Measurements from ENCODE around the gene NFS1.
"Not testable (repeated sequence)": the region's sequence is repeated elsewhere in the genome, so short reads cannot be mapped to it uniquely, and the experiment has no call there.

Gene NFS1

GRCh38 chr20:35729283-35729807 lies 30.2 kb upstream of the NFS1 start:
- no peak for DNase-seq (ENCODE audit: low read depth)

- DNase-seq (ENCODE audit: low read depth): no peak
Observed at GRCh38 chr20:35726842-35727711, 27.9 kb upstream of the NFS1 start.

- DNase-seq (ENCODE audit: low read depth): no peak
Observed at GRCh38 chr20:35724321-35725230, 25.4 kb upstream of the NFS1 start.

DNA sequence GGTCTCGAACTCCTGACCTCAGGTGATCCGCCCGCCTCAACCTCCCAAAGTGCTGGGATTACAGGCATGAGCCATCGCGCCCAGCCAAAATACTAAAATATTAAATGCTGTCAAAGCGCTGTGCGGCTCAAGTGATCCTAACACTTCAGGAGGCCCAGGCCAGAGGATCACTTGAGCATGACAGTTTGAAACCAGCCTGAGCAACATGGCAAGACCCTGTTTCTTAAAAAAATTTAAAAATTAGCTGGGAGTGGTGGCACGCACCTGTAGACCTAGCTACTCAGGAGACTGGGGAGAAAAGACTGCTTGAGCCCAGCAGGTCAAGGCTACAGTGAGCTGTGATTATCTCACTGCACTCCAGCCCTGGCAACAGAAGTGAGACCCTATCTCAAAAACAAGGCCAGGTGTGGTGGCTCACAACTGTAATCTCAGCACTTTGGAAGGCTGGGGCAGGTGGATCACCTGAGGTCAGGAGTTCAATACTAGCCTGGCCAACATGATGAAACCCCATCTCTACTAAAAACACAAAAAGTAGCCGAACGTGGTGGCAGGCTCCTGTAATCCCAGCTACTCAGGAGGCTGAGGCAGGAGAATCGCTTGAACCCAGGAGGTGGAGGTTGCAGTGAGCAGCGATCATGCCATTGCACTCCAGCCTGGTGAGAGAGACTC lies 24.6 kb upstream of the NFS1 start:
- DNase-seq (ENCODE audit: low read depth): not testable (repeated sequence)

- DNase-seq (ENCODE audit: low read depth): not testable (repeated sequence)
Observed at GRCh38 chr20:35723275-35723639, 24.1 kb upstream of the NFS1 start.

- DNase-seq (ENCODE audit: low read depth): no peak
Observed at GRCh38 chr20:35721621-35722020, 22.5 kb upstream of the NFS1 start.

- no peak for DNase-seq (ENCODE audit: low read depth)
Observed at GRCh38 chr20:35721219-35721618, 22.1 kb upstream of the NFS1 start.

GRCh38 chr20:35720165-35721123 lies 21.3 kb upstream of the NFS1 start:
- DNase-seq (ENCODE audit: low read depth): no peak

GRCh38 chr20:35719717-35720116 lies 20.6 kb upstream of the NFS1 start:
- DNase-seq (ENCODE audit: low read depth): no peak

GRCh38 chr20:35718972-35719635 lies 20.0 kb upstream of the NFS1 start:
- no peak for DNase-seq (ENCODE audit: low read depth)

DNA sequence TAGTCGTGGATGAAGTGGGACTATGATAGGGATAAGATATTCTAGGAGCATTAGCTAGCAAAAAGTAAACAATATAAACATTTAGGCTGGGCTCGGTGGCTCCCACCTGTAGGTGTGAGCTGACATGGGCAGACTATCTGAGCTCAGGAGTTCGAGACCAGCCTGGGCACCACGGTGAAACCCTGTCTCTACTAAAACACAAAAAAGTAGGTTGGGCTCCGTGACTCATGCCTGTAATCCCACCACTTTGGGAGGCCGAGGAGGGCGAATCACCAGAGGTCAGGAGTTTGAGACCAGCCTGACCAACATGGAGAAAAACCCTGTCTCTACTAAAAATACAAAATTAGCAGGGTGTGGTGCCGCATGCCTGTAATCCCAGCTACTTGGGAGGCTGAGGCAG lies 19.2 kb upstream of the NFS1 start:
- DNase-seq (ENCODE audit: low read depth): not testable (repeated sequence)

- no peak for DNase-seq (ENCODE audit: low read depth)
Observed at GRCh38 chr20:35716330-35716729, 17.2 kb upstream of the NFS1 start.

DNA sequence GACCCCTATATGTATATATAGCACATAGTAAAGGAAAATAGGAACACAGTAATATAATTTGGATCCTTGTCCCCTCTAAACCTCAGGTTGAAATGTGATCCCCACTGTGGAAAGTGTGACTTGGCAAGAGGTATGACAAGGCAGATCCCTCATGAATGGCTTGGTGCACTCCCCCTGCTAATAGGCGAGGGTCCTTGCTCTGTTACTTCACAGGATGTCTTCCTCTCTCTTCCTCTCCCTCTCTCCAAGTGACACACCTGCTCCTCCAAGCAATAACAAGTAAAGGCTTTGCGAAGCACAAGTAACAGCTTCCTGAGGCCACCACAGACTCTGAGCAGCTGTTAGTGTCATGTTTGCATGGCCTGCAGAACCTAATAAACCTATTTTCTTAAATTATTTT lies 16.5 kb upstream of the NFS1 start:
- no peak for DNase-seq (ENCODE audit: low read depth)

DNA sequence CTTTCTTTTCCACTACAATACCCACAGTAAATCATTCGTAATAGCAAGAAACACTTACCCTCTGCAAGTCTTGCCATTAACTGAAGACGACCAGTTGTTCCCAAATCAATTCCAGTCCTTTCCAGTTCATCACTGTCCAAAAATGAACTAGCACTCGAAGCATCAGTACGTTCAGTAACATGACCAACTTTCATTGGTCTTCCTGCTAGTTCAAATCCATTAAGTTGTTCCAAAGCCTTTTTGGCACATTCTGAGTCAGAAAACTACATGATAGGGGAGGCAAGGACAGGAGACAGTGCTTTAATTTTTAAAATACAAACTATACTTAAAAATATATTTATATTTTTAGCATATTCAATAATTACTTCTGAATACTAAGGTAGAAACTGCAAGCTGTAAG lies 15.0 kb upstream of the NFS1 start:
- no peak for DNase-seq (ENCODE audit: low read depth)

GRCh38 chr20:35713120-35713519 lies 14.0 kb upstream of the NFS1 start:
- DNase-seq (ENCODE audit: low read depth): not testable (repeated sequence)

DNA sequence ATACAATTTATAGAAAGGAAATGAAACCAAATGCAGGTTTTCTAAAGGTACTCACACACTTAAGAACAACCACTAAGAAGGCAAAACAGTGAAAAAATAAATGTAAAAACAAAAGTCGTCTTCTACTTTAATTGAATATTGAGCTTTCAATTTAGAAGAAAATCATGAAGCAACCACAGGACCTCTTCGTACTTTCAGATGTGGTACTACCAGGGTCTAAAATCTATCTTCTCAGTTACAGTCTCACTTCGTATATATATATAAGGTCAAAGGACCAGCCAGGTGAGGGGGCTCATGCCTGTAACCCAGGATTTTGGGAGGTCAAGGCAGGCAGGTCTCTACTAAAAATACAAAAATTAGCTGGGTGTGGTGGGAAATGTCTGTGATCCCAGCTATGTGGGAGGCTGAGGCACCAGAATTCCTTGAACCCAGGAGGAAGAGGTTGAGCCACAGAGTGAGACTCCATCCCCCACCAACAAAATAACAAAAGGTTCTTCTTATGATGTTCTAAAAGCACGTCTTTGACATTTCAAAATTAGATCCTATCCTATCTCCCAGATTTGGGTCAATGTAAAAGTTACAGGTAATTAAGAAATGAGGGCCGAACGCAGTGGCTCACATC lies 12.5 kb upstream of the NFS1 start:
- DNase-seq (ENCODE audit: low read depth): no peak

- DNase-seq (ENCODE audit: low read depth): no peak
Observed at GRCh38 chr20:35710884-35711587, 11.9 kb upstream of the NFS1 start.

- DNase-seq (ENCODE audit: low read depth): no peak
Observed at GRCh38 chr20:35710039-35710438, 10.9 kb upstream of the NFS1 start.

GRCh38 chr20:35709259-35709658 lies 10.1 kb upstream of the NFS1 start:
- DNase-seq (ENCODE audit: low read depth): no peak
